K562 (cell line): ENCODE data around the gene PELI2. TPM values are rescaled to one million over a fixed set of nuclear protein-coding genes. Genes with fewer than 3 reads are reported as not detected.
A peak's percentile ranks its signal among the peaks of the same experiment; 100 is the strongest.

Source experiments
- ATAC-seq: fragments of 200-7000 bp; cut with Tn5 transposase; 3 replicates; pipeline ENCODE4 v1.9.1; 2020; ENCODE audit warnings: moderate library complexity
- BruUV-seq: library from RNA; stranded (reverse); fragments of 400-500 nt; replicated peaks from 2 replicates; lab custom pipeline; 2021; lab: Mats Ljungman, UMichigan
- CTCF ChIA-PET: fragments of 300-600 bp; formaldehyde crosslinking; extraction: SDS; loops from one replicate; lab custom pipeline; 2021; ENCODE audit warnings: low intra/inter-chr PET ratio; lab: Yijun Ruan, JAX
- POLR2A ChIA-PET: fragments of 300-600, 350-650 bp; sonication (Branson Sonifier 250); formaldehyde crosslinking; extraction: SDS; loops from one replicate; lab custom pipeline; 2021; ENCODE audit warnings: antibody characterized with exemption, inconsistent platforms; lab: Yijun Ruan, JAX
- DNase-seq, 4 experiments: peaks; one replicate each; pipeline versions ENCODE4 v3.0.0 to v3.0.0-alpha.2; 2011 to 2018; ENCODE audit warnings: low spot score in 3 of 4, mixed read lengths in 3 of 4; ENCODE audit errors: extremely low read depth in 1 of 4
- FAIRE-seq: peaks from 2 replicates; lab custom pipeline; 2011; peaks lifted over from hg19 to GRCh38; lab: Jason Lieb, UNC
- H2AFZ ChIP-seq: 2 replicates; pipeline ENCODE4 v1.6.0; 2011; ENCODE audit warnings: low read depth, low read length, control low read depth, inconsistent platforms
- H3K27ac ChIP-seq: fragments of 200-600 bp; 3 replicates; pipeline ENCODE4 v1.8.0; 2011; ENCODE audit warnings: low read depth, mild to moderate bottlenecking, control low read depth, inconsistent platforms, low read length, moderate library complexity, mixed read lengths; ENCODE audit errors: extremely low read depth
- H3K27me3 ChIP-seq, 2 experiments: fragments of 300-600 bp in 1 of 2; 2 replicates in 1 of 2; 3 replicates in 1 of 2; pipeline versions ENCODE4 v1.6.0 to v1.8.0; 2011; ENCODE audit warnings: inconsistent platforms in 2 of 2, low read length in 2 of 2, mild to moderate bottlenecking in 1 of 2, mixed read lengths in 1 of 2, moderate library complexity in 1 of 2; ENCODE audit not compliant: control insufficient read depth in 2 of 2, insufficient read depth in 2 of 2
- H3K36me3 ChIP-seq: fragments of 300-600 bp; 3 replicates; pipeline ENCODE4 v1.8.0; 2011; ENCODE audit warnings: mild to moderate bottlenecking, low read length, inconsistent platforms; ENCODE audit not compliant: control insufficient read depth, insufficient read depth
- H3K4me1 ChIP-seq, 2 experiments: fragments of 200-600 bp in 1 of 2; replicated peaks in 1 of 2; 2 replicates in 1 of 2; 3 replicates in 1 of 2; pipeline versions ENCODE4 v1.5.1 to v1.8.0; 2011; ENCODE audit warnings: inconsistent platforms in 2 of 2, low read length in 2 of 2, mild to moderate bottlenecking in 1 of 2, mixed read lengths in 1 of 2, moderate library complexity in 1 of 2; ENCODE audit not compliant: control insufficient read depth in 2 of 2, insufficient read depth in 2 of 2
- H3K4me2 ChIP-seq: 2 replicates; pipeline ENCODE4 v1.6.1; 2011; ENCODE audit warnings: low read length, control low read depth, inconsistent platforms, mixed read lengths; ENCODE audit not compliant: insufficient read depth
- H3K4me3 ChIP-seq: fragments of 200-600 bp; sonication (generic), shearing (Covaris generic); 2 replicates; pipeline ENCODE4 v1.5.1; 2016; ENCODE audit warnings: control low read depth, inconsistent platforms
- H3K79me2 ChIP-seq: fragments of 200-600 bp; 3 replicates; pipeline ENCODE4 v1.8.0; 2011; ENCODE audit warnings: low read length, inconsistent platforms; ENCODE audit not compliant: control insufficient read depth, insufficient read depth
- H3K9ac ChIP-seq, 2 experiments: 2 replicates each; pipeline versions ENCODE4 v1.6.0 to v1.6.1; 2011; ENCODE audit warnings: low read depth in 2 of 2, low read length in 2 of 2, control low read depth in 1 of 2, inconsistent platforms in 1 of 2, mild to moderate bottlenecking in 1 of 2, mixed read lengths in 1 of 2; ENCODE audit not compliant: insufficient read depth in 1 of 2
- H3K9me1 ChIP-seq: one replicate; pipeline ENCODE4 v1.6.0; 2011; ENCODE audit warnings: inconsistent platforms, mild to moderate bottlenecking, low read length, moderate library complexity; ENCODE audit not compliant: control insufficient read depth, insufficient read depth
- H3K9me3 ChIP-seq: replicated peaks from 2 replicates; pipeline ENCODE4 v1.5.1; 2011; ENCODE audit warnings: low read depth, low read length, inconsistent platforms; ENCODE audit not compliant: control insufficient read depth, insufficient read depth
- H4K20me1 ChIP-seq: replicated peaks from 2 replicates; pipeline ENCODE4 v1.6.1; 2011; ENCODE audit warnings: low read length, inconsistent platforms, mixed read lengths; ENCODE audit not compliant: control insufficient read depth, insufficient read depth
- FOXA3 ChIP-seq, 2 experiments: fragments of 450-650 bp in 1 of 2; sonication (generic) in 1 of 2; formaldehyde crosslinking; IDR thresholded peaks in 1 of 2; conservative IDR thresholded peaks in 1 of 2; 2 replicates each; pipeline versions ENCODE4 v1.4.0 to v1.8.0; 2020 to 2022; ENCODE audit warnings: mild to moderate bottlenecking in 2 of 2, missing genetic modification reagents in 1 of 2
- HLTF ChIP-seq: fragments of 450-650 bp; IDR thresholded peaks from 2 replicates; pipeline ENCODE4 v1.6.1; 2016
- NCOA4 ChIP-seq: fragments of 450-650 bp; IDR thresholded peaks from 2 replicates; pipeline ENCODE4 v1.6.1; 2018; ENCODE audit warnings: mild to moderate bottlenecking; ENCODE audit not compliant: partially characterized antibody
- RAD51 ChIP-seq: fragments of 450-650 bp; IDR thresholded peaks from 2 replicates; pipeline ENCODE4 v1.7.1; 2016; ENCODE audit warnings: low read depth, mild to moderate bottlenecking, borderline replicate concordance
- RBBP5 ChIP-seq: fragments of 200-600 bp; sonication (generic); IDR thresholded peaks from 2 replicates; pipeline ENCODE4 v1.6.1; 2012; ENCODE audit warnings: borderline replicate concordance, mild to moderate bottlenecking, low read length, control low read depth, inconsistent platforms; ENCODE audit not compliant: insufficient read depth, poor library complexity, severe bottlenecking
- SPI1 ChIP-seq: IDR thresholded peaks from 2 replicates; pipeline ENCODE4 v1.6.1; 2011; ENCODE audit warnings: low read depth, low read length, control low read depth, borderline replicate concordance
- STAG1 ChIP-seq: sonication (generic); formaldehyde crosslinking; IDR thresholded peaks from 2 replicates; pipeline ENCODE4 v1.5.0; 2020; ENCODE audit warnings: missing genetic modification reagents, borderline replicate concordance
- ZBTB9 ChIP-seq: fragments of 450-650 bp; formaldehyde crosslinking; IDR thresholded peaks from 2 replicates; pipeline ENCODE4 v1.4.0; 2020; ENCODE audit warnings: mild to moderate bottlenecking, moderate library complexity
- ZC3H11A ChIP-seq: IDR thresholded peaks from 2 replicates; pipeline ENCODE4 v1.6.1; 2012; ENCODE audit warnings: low read depth, low read length, improper control_type of control experiment
- ZZZ3 ChIP-seq: fragments of 450-650 bp; IDR thresholded peaks from 2 replicates; pipeline ENCODE4 v1.6.1; 2016; ENCODE audit warnings: antibody characterized with exemption, mild to moderate bottlenecking, moderate library complexity
- WGBS: fragments of 100-300 bp; shearing (Covaris generic); methylation state at CpG from one replicate; pipeline ENCODE4 v1.1.6; 2016; ENCODE audit warnings: low coverage, mixed read lengths; ENCODE audit not compliant: insufficient coverage; ENCODE audit errors: missing lambda C conversion rate; 5-methylcytosine and 5-hydroxymethylcytosine counted together
- in situ Hi-C: fragments of 300-500 bp; cut with MboI; formaldehyde crosslinking; loops from 4 replicates; pipeline ENCODE4 v1.15.0; 2018; ENCODE audit warnings: inconsistent platforms, mixed read lengths
- intact Hi-C: fragments of 100-400 bp; cut with micrococcal nuclease; formaldehyde crosslinking; loops from 2 replicates; pipeline ENCODE4 v1.14.2; 2022
- polyA plus RNA-seq, 8 experiments: library from polyadenylated mRNA; depleted of rRNA in 4 of 8; stranded (reverse) in 5 of 8; unstranded in 3 of 8; fragments of >200 nt; fragmentation: Nextera tagmentation in 2 of 8; fragmentation: Illumina TruSeq in 1 of 8; extraction: Ambion mirVana in 2 of 8; extraction: Trizol in 1 of 8; gene quantifications; 2 replicates each; pipeline versions ENCODE4 v1.2.1 to v1.2.3, GENCODE V29; 2011 to 2014; ENCODE audit warnings: inconsistent platforms in 1 of 8, missing spikeins in 1 of 8
- total RNA-seq, 7 experiments: library from RNA; depleted of rRNA in 6 of 7; stranded (reverse); fragments of >200 nt in 6 of 7; fragmentation: Illumina TruSeq in 2 of 7; extraction: Trizol in 2 of 7; gene quantifications; 2 replicates each; pipeline versions ENCODE4 v1.2.1 to v1.2.3, GENCODE V29; 2011 to 2021; ENCODE audit warnings: low replicate concordance in 1 of 7
- TF ChIP-seq, protein P1 (sequence below): fragments of 250-450 bp; sonication (Bioruptor Pico); IDR thresholded peaks from 2 replicates; pipeline ENCODE4 v1.5.0; 2021

PELI2 gene
- total and polyA plus RNA-seq, 9 of the 15 experiments (the other 6 are each of a cell fraction or from before 2014, with no cell fraction given): 0.20 to 1.5 (median 0.44) TPM

- H3K79me2 ChIP-seq: no peaks in the 10 kb centered on the region
- H2AFZ ChIP-seq: no peak overlapping the region
- no peak overlapping the region for H3K27ac ChIP-seq
- FAIRE-seq (no peak), ATAC-seq (no peak), DNase-seq (no peak)
- H3K27me3 ChIP-seq: no peaks in the 10 kb centered on the region; a peak in 1 of 5 replicates
- POLR2A ChIA-PET: interaction anchor here (1.0 kb wide), 1 partner anchor 16 kb away, joined by 3 read pairs; no protein-coding TSS in a partner anchor
- intact Hi-C loops (no loop called here), in situ Hi-C loops (no loop called here)
- H3K4me3 ChIP-seq: no peak overlapping the region
- H3K4me2 ChIP-seq: no peak overlapping the region
- H3K36me3 ChIP-seq: no peaks in the 10 kb centered on the region
- no peak overlapping the region for H3K9ac ChIP-seq
- no peaks in the 10 kb centered on the region for H3K9me3 ChIP-seq
- H3K9me1 ChIP-seq: no peaks in the 10 kb centered on the region
- WGBS: 0% methylated on average over 1 of the region's 1 CpG
- no peaks in the 10 kb centered on the region for H3K4me1 ChIP-seq
- CTCF ChIA-PET: no interaction called here
- no peaks in the 10 kb centered on the region for H4K20me1 ChIP-seq
- no peak for TF ChIP-seq RAD51
- no peak for TF ChIP-seq HLTF
- no peak for TF ChIP-seq ZBTB9 (CRISPR knock-in tag)
- TF ChIP-seq NCOA4: no peak
- no peak for TF ChIP-seq RBBP5
- TF ChIP-seq, all 486 proteins: peak for 0
- no TSS peak for BruUV-seq
Measured at GRCh38 chr14:56274556-56274955, 156.3 kb downstream of the PELI2 start.

DNA sequence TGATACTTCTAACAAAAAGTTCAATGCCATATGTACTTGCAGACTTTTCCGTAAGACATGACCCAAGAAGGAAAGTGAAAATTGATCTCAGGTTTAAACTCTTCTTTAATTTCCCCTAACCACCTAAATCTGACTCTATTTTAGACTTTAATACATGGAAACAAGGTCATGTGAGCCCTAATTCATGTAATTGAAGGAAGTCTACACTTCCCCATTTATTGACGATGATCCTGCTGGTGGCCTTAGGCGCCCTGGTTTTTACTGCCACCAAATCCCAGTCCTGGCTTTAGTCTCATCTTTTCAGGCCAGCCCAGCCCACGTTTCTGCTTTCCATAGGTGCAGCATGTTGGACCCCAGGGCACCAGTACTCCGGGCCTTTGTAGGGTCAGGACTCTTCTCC, 157.9 kb downstream of the PELI2 start:
- no peak overlapping the region for H2AFZ ChIP-seq
- no peak for TF ChIP-seq ZC3H11A
- no peak for TF ChIP-seq STAG1 (CRISPR knock-in tag)
- TF ChIP-seq, protein P1, sequence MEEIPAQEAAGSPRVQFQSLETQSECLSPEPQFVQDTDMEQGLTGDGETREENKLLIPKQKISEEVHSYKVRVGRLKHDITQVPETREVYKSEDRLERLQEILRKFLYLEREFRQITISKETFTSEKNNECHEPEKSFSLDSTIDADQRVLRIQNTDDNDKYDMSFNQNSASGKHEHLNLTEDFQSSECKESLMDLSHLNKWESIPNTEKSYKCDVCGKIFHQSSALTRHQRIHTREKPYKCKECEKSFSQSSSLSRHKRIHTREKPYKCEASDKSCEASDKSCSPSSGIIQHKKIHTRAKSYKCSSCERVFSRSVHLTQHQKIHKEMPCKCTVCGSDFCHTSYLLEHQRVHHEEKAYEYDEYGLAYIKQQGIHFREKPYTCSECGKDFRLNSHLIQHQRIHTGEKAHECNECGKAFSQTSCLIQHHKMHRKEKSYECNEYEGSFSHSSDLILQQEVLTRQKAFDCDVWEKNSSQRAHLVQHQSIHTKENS (CRISPR knock-in tag): no peak
- no peak for TF ChIP-seq FOXA3 (CRISPR knock-in tag; conservative IDR thresholded peaks at IDR 0.05 in 1 of 2, IDR thresholded peaks at IDR 0.05 in 1 of 2)
- 0 out of 2 replicates have a peak, but pooled peaks have one; percentile 9 for TF ChIP-seq SPI1
- TF ChIP-seq ZZZ3: no peak
- intact Hi-C loops: no loop called here
- H3K4me3 ChIP-seq: no peak overlapping the region
- no peak for FAIRE-seq
- no peak overlapping the region for H3K4me2 ChIP-seq
- H3K36me3 ChIP-seq: no peaks in the 10 kb centered on the region
- no peaks in the 10 kb centered on the region for H3K4me1 ChIP-seq
- CTCF ChIA-PET: no interaction called here
- no peak overlapping the region for H3K9ac ChIP-seq
- no TSS peak for BruUV-seq
- DNase-seq: no peak
- no peak overlapping the region for H3K27ac ChIP-seq
- H3K79me2 ChIP-seq: no peaks in the 10 kb centered on the region
- 9% methylated on average over 5 of the region's 5 CpGs for WGBS
- no peaks in the 10 kb centered on the region for H3K9me1 ChIP-seq
- in situ Hi-C loops: no loop called here
- H3K9me3 ChIP-seq: no peaks in the 10 kb centered on the region
- H3K27me3 ChIP-seq: no peaks in the 10 kb centered on the region
- POLR2A ChIA-PET: no interaction called here
- no peak for ATAC-seq
- H4K20me1 ChIP-seq: no peaks in the 10 kb centered on the region
